H1 (cell line): Measurements from ENCODE around the gene PILRB. TPM values are rescaled to one million over a fixed set of nuclear protein-coding genes. Genes with fewer than 3 reads are reported as not detected.

Source experiments
- CTCF ChIA-PET: fragments of 300-600 bp; sonication (Branson Sonifier 250); formaldehyde crosslinking; loops from one replicate; lab custom pipeline; 2021; ENCODE audit not compliant: partially characterized antibody; lab: Charles Lee
- POLR2A ChIA-PET: fragments of 300-600 bp; sonication (Branson Sonifier 250); formaldehyde crosslinking; loops from one replicate; lab custom pipeline; 2021; ENCODE audit warnings: inconsistent platforms; ENCODE audit not compliant: partially characterized antibody; lab: Charles Lee
- DNase-seq, 2 experiments: peaks; one replicate each; pipeline versions ENCODE4 v3.0.0 to v3.0.0-alpha.2; 2010 to 2022; ENCODE audit warnings: low spot score in 2 of 2, low read depth in 1 of 2, mixed read lengths in 1 of 2
- FAIRE-seq: peaks from 2 replicates; lab custom pipeline; 2011; peaks lifted over from hg19 to GRCh38; lab: Jason Lieb, UNC
- H2AFZ ChIP-seq: 2 replicates; pipeline ENCODE4 v1.8.1; 2012; ENCODE audit warnings: low read length, inconsistent platforms
- H2AK5ac ChIP-seq: 2 replicates; pipeline ENCODE4 v1.6.1; 2013; ENCODE audit warnings: low read depth, low read length
- H2BK120ac ChIP-seq: replicated peaks from 2 replicates; pipeline ENCODE3; 2013; ENCODE audit warnings: low read depth, low read length, inconsistent platforms
- H2BK12ac ChIP-seq: 2 replicates; pipeline ENCODE4 v1.6.1; 2013; ENCODE audit warnings: low read depth, low read length
- H2BK15ac ChIP-seq: 2 replicates; pipeline ENCODE4 v1.6.1; 2013; ENCODE audit warnings: low read length
- H2BK20ac ChIP-seq: 2 replicates; pipeline ENCODE4 v1.6.1; 2013; ENCODE audit warnings: low read length
- H2BK5ac ChIP-seq: 2 replicates; pipeline ENCODE4 v1.6.1; 2013; ENCODE audit warnings: low read depth, low read length
- H3K14ac ChIP-seq: 2 replicates; pipeline ENCODE4 v1.6.1; 2013; ENCODE audit warnings: inconsistent platforms; ENCODE audit not compliant: insufficient read length
- H3K18ac ChIP-seq: 2 replicates; pipeline ENCODE4 v1.6.1; 2013; ENCODE audit warnings: low read length; ENCODE audit errors: extremely low read depth
- H3K23ac ChIP-seq: 2 replicates; pipeline ENCODE4 v1.6.1; 2013; ENCODE audit warnings: inconsistent platforms; ENCODE audit not compliant: insufficient read length
- H3K23me2 ChIP-seq: 2 replicates; pipeline ENCODE4 v1.6.1; 2013; ENCODE audit warnings: low read depth, low read length
- H3K27ac ChIP-seq: 2 replicates; pipeline ENCODE4 v1.6.1; 2011; ENCODE audit warnings: low read depth, low read length, inconsistent platforms
- H3K27me3 ChIP-seq, 4 experiments: replicated peaks in 1 of 4; 1 replicate in 1 of 4; 2 replicates in 3 of 4; pipeline versions ENCODE4 v1.6.1 to v1.8.1; 2011 to 2013; ENCODE audit warnings: low read length in 3 of 4, mild to moderate bottlenecking in 3 of 4, inconsistent platforms in 2 of 4, mixed read lengths in 2 of 4, moderate library complexity in 1 of 4; ENCODE audit not compliant: control insufficient read depth in 3 of 4, insufficient read depth in 3 of 4; ENCODE audit errors: extremely low read depth in 1 of 4
- H3K36me3 ChIP-seq, 4 experiments: 2 replicates each; pipeline versions ENCODE4 v1.6.1 to v1.8.1; 2011 to 2013; ENCODE audit warnings: mild to moderate bottlenecking in 4 of 4, low read length in 3 of 4, moderate library complexity in 2 of 4, control low read depth in 1 of 4, inconsistent platforms in 1 of 4; ENCODE audit not compliant: insufficient read depth in 4 of 4, control insufficient read depth in 2 of 4
- H3K4ac ChIP-seq: replicated peaks from 2 replicates; pipeline ENCODE3; 2013; ENCODE audit warnings: low read length, low read depth, mixed read lengths, inconsistent platforms; ENCODE audit not compliant: insufficient read length
- H3K4me1 ChIP-seq, 4 experiments: replicated peaks in 1 of 4; 1 replicate in 1 of 4; 2 replicates in 3 of 4; pipeline versions ENCODE4 v1.6.1 to v1.8.1; 2011 to 2013; ENCODE audit warnings: low read length in 3 of 4, inconsistent platforms in 2 of 4, mixed read lengths in 1 of 4; ENCODE audit not compliant: insufficient read depth in 4 of 4, control insufficient read depth in 3 of 4
- H3K4me2 ChIP-seq, 2 experiments: 2 replicates each; pipeline versions ENCODE4 v1.6.1 to v1.8.1; 2011 to 2013; ENCODE audit warnings: low read depth in 2 of 2, low read length in 2 of 2, control low read depth in 1 of 2, inconsistent platforms in 1 of 2, mild to moderate bottlenecking in 1 of 2; ENCODE audit not compliant: insufficient read depth in 1 of 2
- H3K4me3 ChIP-seq, 4 experiments: fragments of 200-600, 300-600 bp in 1 of 4; sonication (generic), shearing (Covaris generic), sonication (Bioruptor Twin) in 1 of 4; 2 replicates each; pipeline versions ENCODE4 v1.5.1 to v1.8.1; 2011 to 2016; ENCODE audit warnings: low read length in 4 of 4, low read depth in 3 of 4, control low read depth in 2 of 4, inconsistent platforms in 2 of 4, mild to moderate bottlenecking in 2 of 4, mixed read lengths in 1 of 4, moderate library complexity in 1 of 4; ENCODE audit not compliant: insufficient read depth in 2 of 4; ENCODE audit errors: extremely low read depth in 1 of 4
- H3K56ac ChIP-seq: replicated peaks from 2 replicates; pipeline ENCODE3; 2013; ENCODE audit warnings: low read depth, mild to moderate bottlenecking, mixed read lengths, low read length, inconsistent platforms; ENCODE audit not compliant: insufficient read length
- H3K79me1 ChIP-seq: 2 replicates; pipeline ENCODE4 v1.6.1; 2013; ENCODE audit warnings: low read depth, low read length, control low read depth
- H3K79me2 ChIP-seq, 2 experiments: 2 replicates each; pipeline versions ENCODE4 v1.6.1 to v1.8.1; 2012 to 2013; ENCODE audit warnings: low read length in 2 of 2, mild to moderate bottlenecking in 2 of 2, inconsistent platforms in 1 of 2; ENCODE audit not compliant: insufficient read depth in 2 of 2, control insufficient read depth in 1 of 2
- H3K9ac ChIP-seq, 4 experiments: replicated peaks in 1 of 4; 1 replicate in 1 of 4; 2 replicates in 3 of 4; pipeline versions ENCODE4 v1.6.1 to v1.8.1; 2011 to 2013; ENCODE audit warnings: low read depth in 3 of 4, low read length in 3 of 4, control low read depth in 2 of 4, mild to moderate bottlenecking in 2 of 4, moderate library complexity in 2 of 4, inconsistent platforms in 1 of 4; ENCODE audit errors: extremely low read depth in 1 of 4
- H3K9me3 ChIP-seq, 2 experiments: 2 replicates each; pipeline versions ENCODE4 v1.6.1 to v1.8.1; 2012 to 2013; ENCODE audit warnings: mild to moderate bottlenecking in 2 of 2, moderate library complexity in 2 of 2, control low read depth in 1 of 2, inconsistent platforms in 1 of 2, low read depth in 1 of 2, low read length in 1 of 2, mixed read lengths in 1 of 2; ENCODE audit not compliant: insufficient read depth in 2 of 2
- H4K20me1 ChIP-seq, 2 experiments: replicated peaks in 1 of 2; 2 replicates each; pipeline versions ENCODE3 to v1.8.1; 2011 to 2013; ENCODE audit warnings: inconsistent platforms in 2 of 2, low read length in 2 of 2, mild to moderate bottlenecking in 1 of 2; ENCODE audit not compliant: insufficient read depth in 2 of 2, control insufficient read depth in 1 of 2
- H4K5ac ChIP-seq: 2 replicates; pipeline ENCODE4 v1.6.1; 2013; ENCODE audit warnings: low read length, low read depth, mixed read lengths, inconsistent platforms; ENCODE audit not compliant: insufficient read length
- H4K8ac ChIP-seq: 2 replicates; pipeline ENCODE4 v1.8.0; 2013; ENCODE audit warnings: mild to moderate bottlenecking, moderate library complexity, low read length, inconsistent platforms; ENCODE audit not compliant: insufficient read depth; ENCODE audit errors: extremely low read depth
- H4K91ac ChIP-seq: replicated peaks from 2 replicates; pipeline ENCODE3; 2013; ENCODE audit warnings: low read length, mixed read lengths, inconsistent platforms; ENCODE audit not compliant: insufficient read length
- BACH1 ChIP-seq: IDR thresholded peaks from 2 replicates; pipeline ENCODE4 v1.6.1; 2012; ENCODE audit warnings: low read length, improper control_type of control experiment
- CEBPB ChIP-seq: IDR thresholded peaks from 2 replicates; pipeline ENCODE4 v1.6.1; 2012; ENCODE audit warnings: low read depth, low read length
- CHD2 ChIP-seq: IDR thresholded peaks from 2 replicates; pipeline ENCODE4 v1.6.1; 2012; ENCODE audit warnings: low read length, improper control_type of control experiment
- KDM1A ChIP-seq: fragments of 200-600, 300-600 bp; sonication (generic); IDR thresholded peaks from 2 replicates; pipeline ENCODE4 v1.7.1; 2016; ENCODE audit warnings: mild to moderate bottlenecking, low read length, borderline replicate concordance
- NANOG ChIP-seq: IDR thresholded peaks from 2 replicates; pipeline ENCODE4 v1.6.1; 2011; ENCODE audit warnings: low read length, low read depth, mild to moderate bottlenecking, inconsistent platforms; ENCODE audit not compliant: insufficient read depth, poor library complexity, severe bottlenecking
- PHF8 ChIP-seq: fragments of 200-600 bp; sonication (generic); conservative IDR thresholded peaks from 2 replicates; pipeline ENCODE4 v1.7.1; 2012; ENCODE audit warnings: low read depth, mild to moderate bottlenecking, inconsistent platforms, low read length, moderate library complexity
- POLR2A ChIP-seq, 2 experiments: IDR thresholded peaks; 1 replicate in 1 of 2; 2 replicates in 1 of 2; pipeline ENCODE4 v1.6.1; 2011; ENCODE audit warnings: low read depth in 2 of 2, low read length in 2 of 2, mild to moderate bottlenecking in 2 of 2; ENCODE audit errors: control extremely low read depth in 1 of 2
- POU5F1 ChIP-seq: IDR thresholded peaks from 2 replicates; pipeline ENCODE4 v1.6.1; 2011; ENCODE audit warnings: low read depth, mild to moderate bottlenecking, low read length, moderate library complexity
- SIX5 ChIP-seq: IDR thresholded peaks from 2 replicates; pipeline ENCODE4 v1.6.1; 2011; ENCODE audit warnings: mild to moderate bottlenecking, low read depth, low read length
- TAF7 ChIP-seq: optimal IDR thresholded peaks from 2 replicates; pipeline ENCODE3; 2011; ENCODE audit warnings: low read depth, mild to moderate bottlenecking, inconsistent platforms, low read length, moderate library complexity, borderline replicate concordance
- WGBS, 2 experiments: shearing (Covaris generic) in 1 of 2; methylation state at CpG; one replicate each; pipeline versions ENCODE4 v1.1.6 to v1.1.7; 2013 to 2015; ENCODE audit warnings: low lambda C conversion rate in 2 of 2, mixed read lengths in 2 of 2, inconsistent platforms in 1 of 2, low coverage in 1 of 2, missing lambda C conversion rate in 1 of 2; ENCODE audit not compliant: insufficient replicate concordance in 2 of 2, insufficient coverage in 1 of 2, insufficient read length in 1 of 2; ENCODE audit errors: extremely low coverage in 1 of 2, missing lambda C conversion rate in 1 of 2; 5-methylcytosine and 5-hydroxymethylcytosine counted together
- polyA plus RNA-seq, 7 experiments: library from polyadenylated mRNA; depleted of rRNA in 3 of 7; stranded (reverse) in 5 of 7; unstranded in 2 of 7; fragments of >200 nt in 5 of 7; fragments of 200-250 nt in 2 of 7; gene quantifications; 1 replicate in 5 of 7; 2 replicates in 1 of 7; 4 replicates in 1 of 7; pipeline versions ENCODE4 v1.2.1 to v1.2.3, GENCODE V29; 2011 to 2013; ENCODE audit warnings: missing spikeins in 2 of 7, mixed read lengths in 2 of 7
- total RNA-seq: library from RNA; stranded (reverse); fragmentation: NEBNext Ultra II Directional; extraction: Animal tissue kit (Norgen Biotek cat#: 25700); gene quantifications from 2 replicates; pipeline ENCODE4 v1.2.1, GENCODE V29; 2021
- TF ChIP-seq, protein P1 (sequence below): IDR thresholded peaks from 2 replicates; pipeline ENCODE4 v1.6.1; 2012; ENCODE audit warnings: low read length, inconsistent platforms
- TF ChIP-seq, protein P2 (sequence below): IDR thresholded peaks from 2 replicates; pipeline ENCODE4 v1.6.1; 2012; ENCODE audit warnings: inconsistent platforms

Gene PILRB
- total and polyA plus RNA-seq, 2 of the 8 experiments (the other 6 are each of a cell fraction or from before 2014, with no cell fraction given): 32.2 to 49.9 TPM

DNA sequence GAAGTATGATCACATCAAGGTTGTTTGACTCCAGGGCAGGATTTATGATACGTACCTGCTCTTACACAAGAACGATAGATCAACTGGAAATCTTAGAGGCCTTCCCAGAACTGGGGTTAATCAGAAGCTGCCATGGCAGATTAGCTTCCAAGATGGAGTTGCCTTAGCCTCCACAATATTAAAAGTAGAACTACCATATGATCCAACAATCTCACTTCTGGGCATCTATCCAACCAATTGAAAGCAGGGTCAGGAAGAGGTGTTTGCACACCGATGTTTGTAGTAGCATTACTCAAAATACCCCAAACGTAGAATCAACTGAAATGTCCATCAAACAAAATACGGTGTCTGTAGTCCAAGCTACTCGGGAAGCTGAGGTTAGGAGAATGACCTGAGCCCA lies 6.6 kb downstream of the PILRB start:
- Histone ChIP-seq H3K14ac (no peak overlapping the region), H3K18ac (no peak overlapping the region), H2BK12ac (no peak overlapping the region), H3K4ac (no peak overlapping the region), H2AK5ac (no peak overlapping the region), H2BK15ac (no peak overlapping the region), H2AFZ (no peak overlapping the region), H3K4me2 (no peak overlapping the region), H3K36me3 (peaks cover 13 to 60% (median 28%) of the 10 kb centered on the region in 4 experiments), H3K79me1 (peaks cover 2% of the 10 kb centered on the region; the same call in 1 of the 2 replicates), H4K5ac (no peak overlapping the region), H3K27me3 (no peaks in the 10 kb centered on the region), H2BK20ac (no peak overlapping the region), H4K8ac (no peak overlapping the region), H2BK120ac (no peak overlapping the region), H3K9ac (no peak overlapping the region), H3K27ac (no peak overlapping the region), H3K4me3 (no peak overlapping the region), H4K91ac (no peak overlapping the region), H3K9me3 (no peaks in the 10 kb centered on the region), H3K56ac (no peak overlapping the region), H3K4me1 (peaks cover 0 to 6% (median 4%) of the 10 kb centered on the region in 4 experiments; a peak in 6 of 7 replicates), H3K79me2 (no peaks in the 10 kb centered on the region), H4K20me1 (no peaks in the 10 kb centered on the region), H2BK5ac (no peak overlapping the region), H3K23me2 (no peaks in the 10 kb centered on the region), H3K23ac (no peak overlapping the region)
- ChIA-PET CTCF (interaction anchor here (1.1 to 1.4 kb wide), 3 partner anchors 17 to 42 kb away, joined by 3 read pairs; no protein-coding TSS in a partner anchor), POLR2A (interaction anchor here (0.7 to 2.5 kb wide), 8 partner anchors 9 to 691 kb away, joined by 3 to 12 read pairs (median 5); no protein-coding TSS in a partner anchor)
- DNase-seq (no peak), FAIRE-seq (no peak)
- 95% methylated on average over 6 of the region's 6 CpGs; no CpG with 5 or more reads in 1 of the 2 experiments for WGBS, 2 experiments
- TF ChIP-seq POU5F1 (no peak), KDM1A (no peak), CHD2 (no peak), SIX5 (no peak), CEBPB (no peak), BACH1 (no peak), PHF8 (no peak), POLR2A (IDR thresholded peaks at IDR 0.05; ENCODE audit: control extremely low read depth in 1 of 2, low read depth in 2 of 2, low read length in 2 of 2) (no peak), NANOG (no peak), TAF7 (no peak)
- TF ChIP-seq, protein P1, sequence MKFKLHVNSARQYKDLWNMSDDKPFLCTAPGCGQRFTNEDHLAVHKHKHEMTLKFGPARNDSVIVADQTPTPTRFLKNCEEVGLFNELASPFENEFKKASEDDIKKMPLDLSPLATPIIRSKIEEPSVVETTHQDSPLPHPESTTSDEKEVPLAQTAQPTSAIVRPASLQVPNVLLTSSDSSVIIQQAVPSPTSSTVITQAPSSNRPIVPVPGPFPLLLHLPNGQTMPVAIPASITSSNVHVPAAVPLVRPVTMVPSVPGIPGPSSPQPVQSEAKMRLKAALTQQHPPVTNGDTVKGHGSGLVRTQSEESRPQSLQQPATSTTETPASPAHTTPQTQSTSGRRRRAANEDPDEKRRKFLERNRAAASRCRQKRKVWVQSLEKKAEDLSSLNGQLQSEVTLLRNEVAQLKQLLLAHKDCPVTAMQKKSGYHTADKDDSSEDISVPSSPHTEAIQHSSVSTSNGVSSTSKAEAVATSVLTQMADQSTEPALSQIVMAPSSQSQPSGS: no peak
- TF ChIP-seq, protein P2, sequence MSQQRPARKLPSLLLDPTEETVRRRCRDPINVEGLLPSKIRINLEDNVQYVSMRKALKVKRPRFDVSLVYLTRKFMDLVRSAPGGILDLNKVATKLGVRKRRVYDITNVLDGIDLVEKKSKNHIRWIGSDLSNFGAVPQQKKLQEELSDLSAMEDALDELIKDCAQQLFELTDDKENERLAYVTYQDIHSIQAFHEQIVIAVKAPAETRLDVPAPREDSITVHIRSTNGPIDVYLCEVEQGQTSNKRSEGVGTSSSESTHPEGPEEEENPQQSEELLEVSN: no peak
